Breast epithelium (tissue), 4 donors: ENCODE measurements around the gene C18orf32. TPM values are rescaled to one million over a fixed set of nuclear protein-coding genes. Genes with fewer than 3 reads are reported as not detected.

Source experiments
- DNase-seq, 2 donors: peaks; one replicate each; pipeline ENCODE4 v3.0.0-alpha.2; 2019; ENCODE audit warnings: low spot score in 2 of 2
- H3K27ac ChIP-seq, 2 donors: fragments of 200-600 bp; sonication (generic) in 1 of 2; one replicate each; pipeline ENCODE4 v1.5.1; 2016 to 2019; ENCODE audit warnings: mild to moderate bottlenecking in 1 of 2
- H3K27me3 ChIP-seq, 2 donors: fragments of 200-600 bp; sonication (generic) in 1 of 2; one replicate each; pipeline versions ENCODE4 v1.5.1 to v1.6.0; 2017 to 2019; ENCODE audit warnings: control low read depth in 1 of 2, mild to moderate bottlenecking in 1 of 2
- H3K36me3 ChIP-seq: fragments of 200-600 bp; one replicate; pipeline ENCODE4 v1.5.1; 2019
- H3K4me1 ChIP-seq, 2 donors: fragments of 200-600 bp; sonication (generic); one replicate each; pipeline ENCODE4 v1.5.1; 2016 to 2019; ENCODE audit warnings: control low read depth in 1 of 2
- H3K4me3 ChIP-seq, 3 donors: fragments of 200-600 bp; sonication (generic); 1 replicate in 2 of 3; 2 replicates in 1 of 3; pipeline ENCODE4 v1.5.1; 2016 to 2019; ENCODE audit warnings: mild to moderate bottlenecking in 3 of 3, moderate library complexity in 2 of 3
- H3K9me3 ChIP-seq, 2 donors: fragments of 200-600 bp; sonication (generic) in 1 of 2; one replicate each; pipeline ENCODE4 v1.5.1; 2016 to 2019; ENCODE audit warnings: control low read depth in 1 of 2
- POLR2A ChIP-seq: fragments of 450-650 bp; IDR thresholded peaks from one replicate; pipeline ENCODE4 v1.6.1; 2016; ENCODE audit warnings: antibody characterized with exemption, mild to moderate bottlenecking, moderate library complexity
- POLR2AphosphoS5 ChIP-seq, 3 donors: sonication (generic); formaldehyde crosslinking; IDR thresholded peaks; one replicate each; pipeline ENCODE4 v1.6.1; 2017; ENCODE audit warnings: antibody characterized with exemption in 3 of 3
- intact Hi-C: fragments of 100-400 bp; cut with DNase I; formaldehyde crosslinking; loops from one replicate; pipeline ENCODE4 v1.15.1; 2023; ENCODE audit warnings: low total_unique reads
- total RNA-seq, 3 donors: library from RNA; depleted of rRNA; stranded (reverse); fragments of >200 nt; gene quantifications; one replicate each; pipeline ENCODE4 v1.1.0, GENCODE V29; 2016
- TF ChIP-seq, protein P1 (sequence below), 3 donors: fragments of 450-650 bp; IDR thresholded peaks; one replicate each; pipeline ENCODE4 v1.5.1; 2016 to 2017; ENCODE audit warnings: antibody characterized with exemption in 3 of 3, mild to moderate bottlenecking in 3 of 3, moderate library complexity in 3 of 3

Gene C18orf32
- total RNA-seq, 3 donors from 2014 or later: 25.8 to 31.1 (median 28.5) TPM

DNA sequence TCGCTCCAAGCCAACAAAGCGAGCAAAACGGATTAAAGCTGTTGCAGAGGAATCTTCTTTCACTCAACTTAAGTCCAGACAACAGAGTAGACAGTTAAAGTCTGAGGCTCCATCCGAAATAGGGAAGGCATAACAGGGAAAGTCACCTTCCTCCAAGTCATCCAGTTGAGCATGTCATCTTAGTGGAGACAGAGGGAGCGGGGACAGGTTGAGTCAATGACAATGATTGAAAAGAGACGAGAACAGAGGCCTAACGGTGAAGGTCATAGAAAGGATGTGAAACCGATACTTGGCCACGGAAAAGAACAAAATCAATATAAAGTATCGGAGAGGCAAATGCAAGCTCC is 455 bp downstream of the C18orf32 start:
- Histone ChIP-seq H3K27me3 (no peaks in the 10 kb centered on the region), H3K4me3 (peak overlapping the region; percentile 61 to 70 (median 67)), H3K9me3 (no peaks in the 10 kb centered on the region), H3K4me1 (no peaks in the 10 kb centered on the region), H3K36me3 (no peaks in the 10 kb centered on the region), H3K27ac (peak overlapping the region; percentile 88 to 91)
- DNase-seq: no peak
- intact Hi-C loops: no loop called here
- TF ChIP-seq POLR2AphosphoS5 (IDR thresholded peaks at IDR 0.05): no peak
- TF ChIP-seq, protein P1, sequence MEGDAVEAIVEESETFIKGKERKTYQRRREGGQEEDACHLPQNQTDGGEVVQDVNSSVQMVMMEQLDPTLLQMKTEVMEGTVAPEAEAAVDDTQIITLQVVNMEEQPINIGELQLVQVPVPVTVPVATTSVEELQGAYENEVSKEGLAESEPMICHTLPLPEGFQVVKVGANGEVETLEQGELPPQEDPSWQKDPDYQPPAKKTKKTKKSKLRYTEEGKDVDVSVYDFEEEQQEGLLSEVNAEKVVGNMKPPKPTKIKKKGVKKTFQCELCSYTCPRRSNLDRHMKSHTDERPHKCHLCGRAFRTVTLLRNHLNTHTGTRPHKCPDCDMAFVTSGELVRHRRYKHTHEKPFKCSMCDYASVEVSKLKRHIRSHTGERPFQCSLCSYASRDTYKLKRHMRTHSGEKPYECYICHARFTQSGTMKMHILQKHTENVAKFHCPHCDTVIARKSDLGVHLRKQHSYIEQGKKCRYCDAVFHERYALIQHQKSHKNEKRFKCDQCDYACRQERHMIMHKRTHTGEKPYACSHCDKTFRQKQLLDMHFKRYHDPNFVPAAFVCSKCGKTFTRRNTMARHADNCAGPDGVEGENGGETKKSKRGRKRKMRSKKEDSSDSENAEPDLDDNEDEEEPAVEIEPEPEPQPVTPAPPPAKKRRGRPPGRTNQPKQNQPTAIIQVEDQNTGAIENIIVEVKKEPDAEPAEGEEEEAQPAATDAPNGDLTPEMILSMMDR (IDR thresholded peaks at IDR 0.05): no peak
- TF ChIP-seq POLR2A: no peak

DNA sequence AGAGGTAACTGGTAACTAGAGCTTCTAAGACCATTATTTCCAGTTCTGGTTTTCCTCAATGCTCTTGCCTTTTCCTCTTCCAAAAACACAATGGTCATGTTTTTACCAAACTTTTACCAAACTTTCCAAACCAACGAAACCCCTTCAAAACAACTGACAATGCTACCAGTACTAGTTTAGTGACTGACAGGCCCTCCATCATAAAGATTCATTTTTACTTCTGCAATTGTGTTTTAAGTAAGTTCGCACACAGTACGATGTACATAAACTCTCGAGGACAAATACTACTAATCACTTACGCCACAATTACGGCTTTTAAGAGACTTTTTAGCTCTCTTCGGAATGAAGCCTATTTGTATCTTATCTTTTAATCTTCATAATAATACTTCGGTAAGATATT is 900 bp downstream of the C18orf32 start:
- Histone ChIP-seq H3K4me3 (peak overlapping the region; percentile 61 to 70 (median 67)), H3K36me3 (no peaks in the 10 kb centered on the region), H3K27ac (peak overlapping the region; percentile 88 to 91), H3K4me1 (no peaks in the 10 kb centered on the region), H3K27me3 (no peaks in the 10 kb centered on the region), H3K9me3 (no peaks in the 10 kb centered on the region)
- intact Hi-C loops: no loop called here
- DNase-seq: no peak
- TF ChIP-seq, protein P1 (IDR thresholded peaks at IDR 0.05): no peak
- TF ChIP-seq POLR2A (no peak), POLR2AphosphoS5 (IDR thresholded peaks at IDR 0.05) (no peak)

DNA sequence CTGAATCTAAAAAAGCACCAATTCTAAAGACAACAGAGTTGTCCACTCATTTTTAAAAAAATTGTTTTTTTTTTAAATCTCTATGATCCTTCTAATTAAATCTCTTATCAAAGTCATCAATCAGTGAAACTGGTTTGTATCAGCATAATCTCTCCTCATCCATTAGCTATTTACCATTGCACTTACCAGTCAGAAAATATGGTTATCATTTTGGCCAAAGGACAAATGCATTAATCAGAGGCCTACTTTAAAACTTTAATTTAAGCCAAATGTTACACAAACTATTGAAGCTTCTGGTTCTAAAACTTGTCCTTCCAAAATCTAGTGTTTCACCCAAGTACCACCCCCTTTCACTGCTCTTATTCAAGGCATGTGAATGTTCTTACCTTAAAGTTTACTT is 3.8 kb downstream of the C18orf32 start:
- Histone ChIP-seq H3K4me3 (no peak overlapping the region), H3K36me3 (peaks cover 4% of the 10 kb centered on the region), H3K27ac (no peak overlapping the region), H3K4me1 (no peaks in the 10 kb centered on the region), H3K9me3 (no peaks in the 10 kb centered on the region), H3K27me3 (no peaks in the 10 kb centered on the region)
- intact Hi-C loops: no loop called here
- DNase-seq: no peak
- TF ChIP-seq, protein P1 (IDR thresholded peaks at IDR 0.05): no peak
- TF ChIP-seq POLR2A (no peak), POLR2AphosphoS5 (IDR thresholded peaks at IDR 0.05) (no peak)

DNA sequence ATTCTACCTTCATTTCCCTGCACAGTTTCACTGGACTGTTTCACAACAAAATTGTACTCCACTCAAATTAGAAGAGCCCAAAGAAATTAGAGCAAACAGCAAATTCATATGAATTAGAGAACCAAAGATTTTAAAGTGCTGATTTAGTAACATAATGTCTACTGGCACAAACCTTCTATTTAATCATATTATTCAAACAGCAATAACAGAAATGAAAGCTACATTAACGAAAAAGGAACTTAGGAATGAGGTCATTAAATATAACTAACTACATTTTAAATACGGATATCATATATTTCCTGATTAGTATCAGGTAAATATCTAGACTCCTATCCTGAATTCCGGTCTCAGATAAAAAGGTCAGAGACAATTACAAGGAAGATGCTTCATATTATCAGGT is 5.1 kb downstream of the C18orf32 start:
- H3K9me3 ChIP-seq: no peaks in the 10 kb centered on the region
- DNase-seq: no peak
- no peak overlapping the region for H3K27ac ChIP-seq
- H3K4me3 ChIP-seq: no peak overlapping the region
- intact Hi-C loops: no loop called here
- no peaks in the 10 kb centered on the region for H3K27me3 ChIP-seq
- peaks cover 4% of the 10 kb centered on the region for H3K36me3 ChIP-seq
- TF ChIP-seq, protein P1 (IDR thresholded peaks at IDR 0.05): no peak
- TF ChIP-seq POLR2AphosphoS5 (IDR thresholded peaks at IDR 0.05) (no peak), POLR2A (no peak)
- H3K4me1 ChIP-seq: no peaks in the 10 kb centered on the region

DNA sequence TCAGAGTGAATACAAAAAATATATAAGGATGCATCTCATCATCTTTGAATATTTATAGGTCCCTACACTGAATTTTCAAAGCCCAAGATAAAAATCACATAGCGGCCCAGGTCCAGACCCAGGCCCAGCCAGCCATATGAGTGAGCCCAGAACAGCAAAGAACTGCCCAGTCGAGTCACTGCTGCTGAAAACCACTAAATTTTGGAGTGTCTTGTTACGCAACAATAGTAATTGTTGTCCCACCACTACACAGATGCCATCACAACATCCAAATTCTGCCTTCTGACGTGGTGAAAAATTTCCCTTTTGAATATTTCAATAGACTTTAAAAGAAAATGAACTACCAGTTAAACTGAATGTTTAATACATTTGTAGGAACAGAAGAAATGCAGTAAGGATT is 5.7 kb downstream of the C18orf32 start:
- Histone ChIP-seq H3K9me3 (no peaks in the 10 kb centered on the region), H3K27me3 (no peaks in the 10 kb centered on the region), H3K4me1 (no peaks in the 10 kb centered on the region), H3K4me3 (no peak overlapping the region), H3K36me3 (peaks cover 4% of the 10 kb centered on the region), H3K27ac (no peak overlapping the region)
- DNase-seq: no peak
- TF ChIP-seq POLR2AphosphoS5 (IDR thresholded peaks at IDR 0.05) (no peak), POLR2A (no peak)
- TF ChIP-seq, protein P1 (IDR thresholded peaks at IDR 0.05): no peak
- intact Hi-C loops: no loop called here
